Lung (tissue), 12 donors: ENCODE measurements around the gene RPS29. TPM values are rescaled to one million over a fixed set of nuclear protein-coding genes. Genes with fewer than 3 reads are reported as not detected.
"Not testable (repeated sequence)": the region's sequence is repeated elsewhere in the genome, so short reads cannot be mapped to it uniquely, and the experiment has no call there.

Experiments
- ATAC-seq: fragments of 200-7000 bp; cut with Tn5 transposase; one replicate; pipeline ENCODE4 v1.9.1; 2020; ENCODE audit warnings: moderate number of reproducible peaks; ENCODE audit not compliant: insufficient read depth, low FRiP score
- DNase-seq, 3 donors: peaks; one replicate each; pipeline ENCODE4 v3.0.0-alpha.2; 2013 to 2017
- H3K27ac ChIP-seq, 2 donors: one replicate each; pipeline ENCODE4 v1.5.1; 2013; ENCODE audit warnings: mild to moderate bottlenecking in 2 of 2, moderate library complexity in 2 of 2, control low read depth in 1 of 2, inconsistent platforms in 1 of 2, low read depth in 1 of 2, low read length in 1 of 2
- H3K27me3 ChIP-seq, 3 donors: one replicate each; pipeline ENCODE4 v1.5.1; 2013; ENCODE audit warnings: low read length in 2 of 3; ENCODE audit not compliant: control insufficient read depth in 3 of 3, insufficient read depth in 3 of 3
- H3K36me3 ChIP-seq, 4 donors: one replicate each; pipeline ENCODE4 v1.5.1; 2013; ENCODE audit warnings: low read length in 4 of 4, mild to moderate bottlenecking in 1 of 4, moderate library complexity in 1 of 4; ENCODE audit not compliant: control insufficient read depth in 4 of 4, insufficient read depth in 4 of 4
- H3K4me1 ChIP-seq, 5 donors: one replicate each; pipeline ENCODE4 v1.5.1; 2013; ENCODE audit warnings: low read length in 5 of 5, mild to moderate bottlenecking in 2 of 5, moderate library complexity in 1 of 5; ENCODE audit not compliant: control insufficient read depth in 5 of 5, insufficient read depth in 5 of 5
- H3K4me3 ChIP-seq: one replicate; pipeline ENCODE4 v1.5.1; 2013; ENCODE audit warnings: mild to moderate bottlenecking, control low read depth, moderate library complexity
- H3K9ac ChIP-seq, 2 donors: one replicate each; pipeline ENCODE4 v1.5.1; 2013; ENCODE audit warnings: low read length in 2 of 2, control low read depth in 1 of 2; ENCODE audit not compliant: insufficient read depth in 1 of 2
- H3K9me3 ChIP-seq, 4 donors: one replicate each; pipeline ENCODE4 v1.5.1; 2013; ENCODE audit warnings: low read length in 3 of 4, mild to moderate bottlenecking in 1 of 4, moderate library complexity in 1 of 4; ENCODE audit not compliant: control insufficient read depth in 4 of 4, insufficient read depth in 3 of 4
- CTCF ChIP-seq: IDR thresholded peaks from 2 replicates; pipeline ENCODE4 v1.5.1; 2012; ENCODE audit warnings: mild to moderate bottlenecking; ENCODE audit errors: control extremely low read depth, extremely low read depth
- WGBS, 2 donors: extraction: QIAGEN DNeasy Blood & Tissue Kit; methylation state at CpG; one replicate each; pipeline ENCODE4 v1.1.7; 2013; 5-methylcytosine and 5-hydroxymethylcytosine counted together
- polyA plus RNA-seq, 2 donors: library from polyadenylated mRNA; stranded (reverse); fragments of 200-250 nt; gene quantifications; one replicate each; pipeline ENCODE4 v1.2.1, GENCODE V29; 2013
- total RNA-seq, 2 donors: library from RNA; depleted of rRNA in 1 of 2; stranded (reverse); fragments of >200 nt in 1 of 2; gene quantifications; one replicate each; pipeline ENCODE4 v1.2.1, GENCODE V29; 2014 to 2021
- donor health status: control.
- donor health status: control.
- donor health status: Bipolar disorder and iron deficiency.
- donor health status: healthy.
- donor health status: DM: yes; HTN: yes; CAD: no.

RPS29 gene
- total and polyA plus RNA-seq, 4 donors = 413 to 3,240 (median 1,755) TPM

- peaks cover 4 to 33% (median 11%) of the 10 kb centered on the region in 5 donors for H3K4me1 ChIP-seq
These were observed 33.5 kb upstream of the RPS29 start for GRCh38 chr14:49619730-49620129.

GRCh38 chr14:49619273-49619672 lies 33.1 kb upstream of the RPS29 start:
- H3K27me3 ChIP-seq, H3K27ac ChIP-seq, H3K9me3 ChIP-seq, ATAC-seq, DNase-seq: not testable (repeated sequence)
- peaks cover 4 to 18% (median 11%) of the 10 kb centered on the region in 4 donors for H3K36me3 ChIP-seq
- H3K4me3 ChIP-seq = peak overlapping the region; percentile 94
- H3K4me1 ChIP-seq = peaks cover 4 to 33% (median 11%) of the 10 kb centered on the region in 5 donors
- WGBS, 2 donors = 71 to 84% methylated on average over 19 of the region's 19 CpGs
- H3K9ac ChIP-seq = peak overlapping the region; percentile 75 to 95

More at GRCh38 chr14:49619730-49620129, 33.5 kb upstream of the RPS29 start:
- ATAC-seq = no peak
- peaks cover 4 to 18% (median 11%) of the 10 kb centered on the region in 4 donors for H3K36me3 ChIP-seq
- peak overlapping the region; percentile 85 to 96 for H3K27ac ChIP-seq
- peak overlapping the region; percentile 75 to 95 for H3K9ac ChIP-seq
- no peaks in the 10 kb centered on the region for H3K27me3 ChIP-seq
- TF ChIP-seq CTCF = no peak
- 1 to 2% methylated on average over 11 of the region's 11 CpGs for WGBS, 2 donors
- H3K9me3 ChIP-seq = no peaks in the 10 kb centered on the region
- DNase-seq = no peak
- H3K4me3 ChIP-seq = peak overlapping the region; percentile 94

- peaks cover 4 to 25% (median 11%) of the 10 kb centered on the region in 5 donors for H3K4me1 ChIP-seq
- H3K36me3 ChIP-seq = peaks cover 4 to 18% (median 10%) of the 10 kb centered on the region in 4 donors
- H3K4me3 ChIP-seq = no peak overlapping the region
- H3K9ac ChIP-seq = no peak overlapping the region
- ATAC-seq (no peak), DNase-seq (no peak)
- H3K9me3 ChIP-seq = no peaks in the 10 kb centered on the region
- WGBS, 2 donors = 69 to 87% methylated on average over 6 of the region's 6 CpGs
- no peak overlapping the region for H3K27ac ChIP-seq
- no peaks in the 10 kb centered on the region for H3K27me3 ChIP-seq
- no peak for TF ChIP-seq CTCF
These were observed 31.8 kb upstream of the RPS29 start for GRCh38 chr14:49617852-49618519.

- H3K4me3 ChIP-seq = no peak overlapping the region
- no peak overlapping the region for H3K27ac ChIP-seq
- DNase-seq (no peak), ATAC-seq (no peak)
- no peak overlapping the region for H3K9ac ChIP-seq
- WGBS, 2 donors = 88 to 92% methylated on average over 6 of the region's 6 CpGs
- peaks cover 4 to 14% (median 8%) of the 10 kb centered on the region in 4 donors for H3K36me3 ChIP-seq
- H3K4me1 ChIP-seq = peaks cover 0 to 8% (median 0%) of the 10 kb centered on the region in 5 donors
- H3K9me3 ChIP-seq = no peaks in the 10 kb centered on the region
- no peak for TF ChIP-seq CTCF
- no peaks in the 10 kb centered on the region for H3K27me3 ChIP-seq
These were observed 29.6 kb upstream of the RPS29 start for GRCh38 chr14:49615776-49616175.
